Measurements from ENCODE around the gene TBC1D22A.

TBC1D22A gene

DNA sequence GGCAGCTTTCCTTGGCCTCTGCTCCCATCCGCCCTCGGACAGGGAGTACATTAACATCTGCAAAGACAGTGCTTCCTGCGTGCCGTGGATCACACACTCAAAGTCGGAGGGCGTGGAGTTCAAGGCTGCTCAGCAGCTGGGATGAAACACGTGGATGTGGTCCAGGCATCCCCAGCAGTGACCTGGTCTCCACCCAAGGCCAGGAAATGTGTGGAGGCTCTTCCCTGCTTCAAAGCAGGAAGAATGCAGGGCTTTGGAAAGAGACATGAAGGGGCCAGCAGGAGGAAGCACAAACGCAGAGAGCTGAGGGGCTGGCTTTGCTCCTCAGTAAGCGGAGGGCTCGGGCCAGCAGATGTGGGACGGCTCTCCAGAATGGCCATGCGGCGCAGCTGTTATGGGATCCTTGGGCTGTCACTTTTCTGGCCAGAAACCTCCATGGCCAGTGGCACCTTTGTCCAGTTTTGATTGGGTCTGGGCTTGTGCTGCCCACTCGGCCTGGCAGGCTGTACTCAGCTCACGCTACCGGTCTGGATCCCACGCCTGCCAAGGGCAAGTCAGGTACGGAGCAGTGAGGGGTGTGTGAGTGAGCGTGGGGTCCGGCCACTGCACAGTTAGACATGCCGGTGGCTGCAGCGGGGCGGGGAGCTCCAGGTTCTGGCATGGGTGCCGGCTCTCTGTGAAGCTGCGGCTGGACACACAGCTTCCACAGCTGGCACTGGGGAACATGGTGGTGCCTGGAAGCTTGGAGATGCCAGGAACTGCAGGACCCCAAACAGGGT, 438.0 kb downstream of the TBC1D22A start:
- no peak for DNase-seq

DNA sequence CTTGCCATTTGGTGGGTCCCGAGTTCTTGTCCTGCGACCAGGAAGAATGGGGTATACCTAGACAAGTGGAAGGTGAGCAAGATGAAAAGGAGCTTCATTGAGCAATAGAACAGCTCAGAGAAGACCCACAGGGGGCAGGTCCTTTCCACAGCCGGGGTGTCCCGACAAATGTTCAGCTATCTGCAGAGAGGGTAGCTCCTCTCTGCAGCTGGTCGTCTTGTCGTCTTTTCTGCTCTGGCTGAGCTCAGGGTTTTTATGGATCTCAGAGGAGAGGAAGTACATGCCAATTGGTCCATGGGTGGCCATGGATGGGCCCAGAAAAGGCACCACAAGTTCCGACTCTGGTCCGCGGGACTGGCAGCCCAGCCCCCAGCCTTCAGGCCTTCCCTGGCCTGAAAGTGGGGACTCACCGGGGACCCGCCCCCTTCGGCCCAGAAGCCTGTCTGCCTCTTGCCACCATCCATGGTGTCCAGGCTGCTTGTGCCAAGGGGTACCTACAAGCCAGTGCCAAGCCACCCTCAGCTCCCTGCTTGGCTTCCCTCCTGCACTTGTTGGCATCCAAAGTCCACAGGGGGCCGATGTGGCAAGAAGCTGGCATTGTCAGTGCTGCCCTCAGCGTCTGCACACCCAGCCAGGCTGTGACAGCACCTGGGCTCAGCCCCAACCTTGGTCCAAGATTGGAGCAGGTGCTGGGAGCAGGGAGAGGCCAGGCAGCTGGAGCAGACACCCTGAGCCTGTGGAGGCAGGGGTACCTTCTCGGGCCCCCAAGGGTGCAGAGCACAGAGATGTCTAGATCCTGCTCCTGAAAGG, 438.9 kb downstream of the TBC1D22A start:
- no peak for DNase-seq

- no peak for DNase-seq
Observed at GRCh38 chr22:47201996-47202818, 439.8 kb downstream of the TBC1D22A start.

GRCh38 chr22:47202819-47203553, 440.5 kb downstream of the TBC1D22A start:
- DNase-seq: no peak

- DNase-seq: no peak
Observed at GRCh38 chr22:47203554-47203991, 441.1 kb downstream of the TBC1D22A start.

- no peak for DNase-seq
Observed at GRCh38 chr22:47204002-47204979, 441.8 kb downstream of the TBC1D22A start.

DNA sequence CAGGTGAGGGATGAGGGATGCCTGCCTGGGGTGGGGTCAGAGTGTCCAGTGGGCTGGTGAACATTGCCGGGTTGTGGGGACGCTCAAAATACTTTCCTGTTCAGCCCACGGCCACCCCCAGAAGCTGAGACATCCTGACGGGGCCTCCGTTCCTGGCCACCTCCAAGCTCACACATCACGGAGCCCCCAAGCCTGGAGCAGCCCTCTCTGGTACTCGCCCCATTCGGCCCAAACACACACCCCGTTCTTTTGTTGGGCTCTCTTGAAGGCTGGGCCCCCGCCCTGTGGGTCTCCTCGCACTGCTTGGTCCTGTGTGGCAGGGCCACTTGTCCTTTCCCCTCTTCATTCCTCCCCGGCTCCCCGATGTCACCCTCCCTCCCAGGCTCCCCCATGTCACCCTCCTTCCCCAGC, 442.6 kb downstream of the TBC1D22A start:
- no peak for DNase-seq

DNA sequence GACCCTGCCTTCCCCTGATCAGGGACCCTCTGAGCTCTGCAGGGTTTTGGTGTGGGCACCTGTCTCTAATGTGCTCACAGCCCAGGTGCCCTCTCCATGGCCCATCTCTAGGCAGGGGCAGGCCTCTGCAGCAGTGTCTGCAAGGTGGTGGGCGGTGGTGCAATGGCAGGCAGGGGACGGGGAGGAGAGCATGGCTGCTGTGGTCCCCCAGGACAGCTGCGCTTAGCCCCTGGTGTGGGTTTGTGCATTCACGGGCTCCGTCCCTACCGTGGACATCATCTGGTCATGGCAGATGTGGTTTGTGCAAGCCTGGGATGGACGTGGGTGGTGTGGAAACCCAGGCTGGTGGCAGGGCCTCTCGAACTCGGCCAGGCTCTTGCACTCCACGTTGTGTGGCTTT, 443.1 kb downstream of the TBC1D22A start:
- DNase-seq: no peak

- no peak for DNase-seq
Observed at GRCh38 chr22:47206164-47206563, 443.7 kb downstream of the TBC1D22A start.

DNA sequence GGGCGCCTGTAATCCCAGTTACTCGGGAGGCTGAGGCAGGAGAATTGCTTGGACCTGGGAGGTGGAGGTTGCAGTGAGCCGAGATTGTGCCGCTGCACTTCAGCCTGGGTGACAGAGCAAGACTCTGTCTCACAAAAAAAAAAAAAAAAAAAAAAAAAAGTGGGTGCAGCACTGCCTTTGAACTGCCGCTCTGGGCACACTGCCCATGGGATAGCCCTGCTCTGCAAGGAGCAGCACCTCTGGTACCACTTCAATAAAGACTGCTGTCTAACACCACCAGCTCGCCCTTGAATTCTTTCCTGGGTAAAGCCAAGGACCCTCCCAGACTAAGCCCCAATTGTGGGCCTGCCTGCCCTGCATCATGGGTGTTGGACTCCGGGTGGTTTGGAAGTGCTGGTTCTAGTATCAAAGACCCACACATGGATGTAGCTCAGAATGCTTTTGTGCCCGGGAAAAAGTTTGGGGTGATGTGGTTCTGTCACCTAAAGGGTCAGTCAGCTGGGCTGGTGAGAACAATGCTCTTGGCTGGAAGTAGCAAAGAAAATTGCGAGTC, 444.3 kb downstream of the TBC1D22A start:
- no peak for DNase-seq

DNA sequence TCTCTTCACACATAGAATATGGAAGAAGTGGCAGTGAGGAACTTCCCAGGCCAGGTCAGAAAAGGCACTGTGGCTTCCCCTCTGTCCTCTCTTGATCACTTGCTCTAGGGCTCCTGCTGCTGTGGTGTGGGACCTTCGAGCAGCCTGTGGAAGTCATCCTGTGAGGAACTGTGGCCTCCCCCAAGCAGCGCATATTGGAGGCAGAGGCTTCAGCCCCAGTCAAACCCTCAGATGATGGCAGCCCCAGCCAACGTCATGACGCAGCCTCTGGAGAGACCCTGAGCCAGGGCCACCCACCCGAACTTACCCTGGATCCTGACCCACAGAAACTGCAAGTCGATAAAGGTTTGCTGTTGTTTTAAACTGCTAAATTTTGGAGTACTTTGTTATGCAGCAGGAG, 444.9 kb downstream of the TBC1D22A start:
- no peak for DNase-seq

DNA sequence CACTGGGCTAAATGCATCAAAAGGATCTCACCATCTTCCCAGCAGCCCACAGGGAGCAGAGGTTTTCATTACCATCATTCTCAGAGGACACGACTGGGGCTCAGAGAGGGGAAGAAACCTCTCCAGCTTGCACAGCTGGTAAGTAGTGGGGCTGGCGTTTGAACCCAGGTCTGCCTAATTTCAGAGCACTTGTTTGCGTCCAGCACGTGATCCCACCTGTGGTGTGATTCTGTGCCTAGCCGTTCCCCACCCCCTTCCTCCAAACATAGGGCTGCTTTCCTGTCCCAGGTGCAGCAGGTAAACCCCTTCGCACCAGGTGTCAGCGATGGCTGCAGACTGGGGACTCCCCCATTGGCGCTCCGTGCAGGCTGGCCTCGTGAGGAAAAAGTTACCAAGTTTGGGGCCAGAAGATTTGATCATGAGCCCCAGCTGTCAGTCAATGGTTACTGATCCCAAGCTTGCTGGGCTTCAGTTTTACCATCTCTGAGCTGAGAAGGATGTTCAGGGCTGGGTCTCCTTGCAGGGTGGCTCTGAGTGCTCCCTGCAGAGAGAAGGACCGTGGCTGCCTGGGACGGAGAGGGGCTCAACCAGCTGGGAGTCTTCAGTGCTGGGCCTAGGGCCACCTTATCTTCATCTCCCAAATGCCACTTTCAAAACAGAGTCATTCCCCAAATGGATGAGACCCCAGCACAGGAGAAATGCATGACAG, 445.6 kb downstream of the TBC1D22A start:
- no peak for DNase-seq

DNA sequence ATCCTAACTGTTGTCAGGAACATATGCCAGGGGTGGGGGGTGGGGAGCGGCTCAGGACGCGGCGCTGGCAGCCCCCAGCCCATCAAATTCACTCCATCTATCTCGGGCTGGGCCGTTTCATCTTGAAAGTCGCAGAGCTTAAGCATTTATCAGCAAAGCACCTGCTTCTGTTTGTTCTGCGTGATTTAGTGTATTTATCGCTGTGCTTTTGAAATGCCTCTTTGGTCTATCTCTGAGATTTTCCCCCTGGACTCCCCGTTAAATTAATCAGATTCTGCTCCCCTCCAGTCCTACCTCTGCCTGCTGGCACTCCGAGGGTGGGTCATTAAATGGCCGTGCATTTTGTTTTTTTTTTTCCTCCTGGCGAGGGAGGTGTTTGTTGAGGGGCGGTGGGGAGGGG, 446.2 kb downstream of the TBC1D22A start:
- no peak for DNase-seq

- no peak for DNase-seq
Observed at GRCh38 chr22:47209040-47209514, 446.6 kb downstream of the TBC1D22A start.

- no peak for DNase-seq
Observed at GRCh38 chr22:47209547-47210023, 447.1 kb downstream of the TBC1D22A start.

DNA sequence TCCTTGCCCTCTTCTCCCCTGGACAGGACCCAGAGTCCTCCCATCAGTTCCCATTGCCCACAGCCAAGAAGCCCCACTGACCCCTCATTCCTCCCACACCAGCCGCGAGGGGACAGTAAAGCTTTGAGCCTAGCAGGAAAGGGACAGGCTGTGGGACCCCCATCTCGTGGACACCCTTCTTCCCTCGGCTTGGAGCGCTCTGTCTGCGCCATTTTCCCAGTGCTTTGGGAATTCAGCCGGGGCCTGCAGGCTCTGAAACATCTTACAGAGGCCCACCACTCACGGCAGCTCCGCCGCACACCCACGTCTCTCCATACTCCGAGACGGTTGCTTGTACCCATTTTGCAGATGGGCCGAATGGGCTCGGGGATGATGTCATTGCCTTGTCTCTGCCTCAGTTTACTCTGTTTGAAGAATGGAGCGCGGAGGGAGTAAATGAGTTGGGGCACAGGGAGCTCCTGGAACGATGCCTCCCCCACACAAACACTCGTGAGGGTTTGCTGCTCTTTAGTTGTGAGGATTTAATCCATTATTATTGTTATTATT, 447.7 kb downstream of the TBC1D22A start:
- no peak for DNase-seq

DNA sequence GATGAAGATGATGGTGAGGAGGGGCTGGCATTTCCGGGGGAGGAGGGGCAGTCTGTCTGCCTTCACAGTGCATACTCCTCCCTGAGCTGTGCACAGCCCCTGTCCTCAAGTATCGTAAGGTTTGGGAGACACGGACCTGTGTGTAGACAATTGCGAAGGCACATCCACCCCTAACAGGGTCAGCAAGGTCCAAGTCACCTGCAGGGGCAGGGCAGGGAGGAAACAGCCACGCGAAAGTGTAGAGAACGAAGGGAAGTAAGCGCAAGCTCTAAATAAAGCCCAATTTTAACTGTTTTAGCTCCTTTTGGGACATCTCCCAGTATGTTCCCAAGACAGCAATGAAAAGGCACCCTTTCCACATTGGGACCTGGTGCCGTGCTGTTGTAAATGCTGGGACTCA, 448.2 kb downstream of the TBC1D22A start:
- no peak for DNase-seq

GRCh38 chr22:47213571-47214230, 451.3 kb downstream of the TBC1D22A start:
- peak; percentile 59 for DNase-seq

GRCh38 chr22:47215851-47216250, 453.4 kb downstream of the TBC1D22A start:
- no peak for DNase-seq
